NCI-H2227 treated with DMSO at 0.1 percent for 48 hours (cell line): ENCODE results near the gene CD93.

ENCODE experiments used
- DNase-seq: peaks from one replicate; lab custom pipeline; 2025; lab: John Stamatoyannopoulos, UW

The CD93 gene

DNA sequence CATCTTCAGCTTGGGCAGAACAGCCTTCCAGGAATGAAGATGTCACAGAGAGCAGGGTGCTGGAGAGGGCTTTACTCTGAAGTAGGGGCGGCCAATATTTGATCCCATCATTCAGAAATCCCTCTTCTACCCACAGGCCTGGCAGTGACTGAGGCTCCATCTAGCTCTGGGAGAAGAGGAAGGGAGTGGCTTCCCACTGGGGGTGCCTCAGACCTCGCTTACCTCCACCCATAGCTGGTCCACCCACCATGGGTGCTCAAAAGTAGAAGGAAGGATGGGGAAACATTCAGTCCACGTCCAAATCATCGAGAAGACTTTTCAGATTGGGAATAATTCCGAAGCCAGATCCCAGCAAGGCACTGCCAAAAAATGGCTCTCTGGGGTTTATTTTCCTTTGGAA lies 24.9 kb downstream of the CD93 start:
- no peak for DNase-seq

DNA sequence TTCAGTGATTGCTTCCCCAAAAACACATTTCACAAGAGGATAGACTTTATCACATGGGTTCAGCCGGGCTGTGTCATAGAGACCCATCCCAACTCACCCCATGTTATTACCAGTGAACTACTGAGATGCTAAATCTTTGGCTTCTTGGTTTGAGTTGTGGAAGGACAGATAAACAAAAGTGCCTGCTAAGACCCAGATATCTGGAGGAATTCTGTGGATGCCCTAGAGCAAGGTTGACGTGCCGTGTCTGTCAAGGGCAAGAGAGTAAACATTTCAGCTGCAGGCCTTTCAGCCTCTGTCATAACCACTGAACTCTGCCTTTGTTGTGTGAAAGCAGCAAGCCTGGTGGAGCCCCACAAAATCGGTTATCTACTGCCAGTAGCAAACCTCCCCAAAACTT lies 25.5 kb downstream of the CD93 start:
- no peak for DNase-seq

DNA sequence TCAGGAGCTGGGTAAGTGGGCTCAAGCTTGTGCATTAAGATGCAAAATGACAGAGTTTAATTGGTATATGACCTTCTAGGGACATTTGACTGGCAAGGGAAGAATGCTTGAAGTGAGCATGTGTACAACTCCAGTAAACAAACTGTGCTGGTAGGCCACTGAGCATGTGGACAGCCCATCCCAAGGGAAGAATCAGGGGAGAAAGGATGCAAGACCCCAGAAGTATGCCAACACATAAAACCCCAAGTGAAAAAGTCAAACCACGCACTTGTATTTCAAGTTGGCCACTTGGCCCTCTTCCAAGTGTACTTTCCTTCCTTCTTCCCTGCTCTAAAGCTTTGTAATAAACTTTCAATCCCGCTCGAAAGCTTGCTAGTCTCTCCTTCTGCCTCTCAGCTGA lies 26.3 kb downstream of the CD93 start:
- DNase-seq, result no peak

DNA sequence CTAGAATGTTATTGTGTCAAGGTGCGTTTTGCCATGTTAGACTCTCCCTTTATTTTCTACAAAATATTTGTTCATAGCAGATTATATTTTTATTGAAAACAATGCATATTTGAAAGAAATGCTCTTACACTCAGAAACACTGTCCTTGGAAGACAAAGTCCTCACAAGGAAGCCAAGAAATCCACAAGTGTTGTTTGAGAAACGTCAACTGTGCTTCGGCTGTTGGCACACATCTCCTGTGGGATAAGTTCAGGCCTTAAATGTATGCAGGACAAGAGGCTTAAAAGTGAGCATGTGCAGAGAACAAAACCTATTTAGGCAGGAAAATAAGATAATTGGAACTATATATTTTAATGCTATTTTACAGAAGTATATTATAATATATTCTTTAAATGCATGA lies 27.1 kb downstream of the CD93 start:
- no peak for DNase-seq

DNA sequence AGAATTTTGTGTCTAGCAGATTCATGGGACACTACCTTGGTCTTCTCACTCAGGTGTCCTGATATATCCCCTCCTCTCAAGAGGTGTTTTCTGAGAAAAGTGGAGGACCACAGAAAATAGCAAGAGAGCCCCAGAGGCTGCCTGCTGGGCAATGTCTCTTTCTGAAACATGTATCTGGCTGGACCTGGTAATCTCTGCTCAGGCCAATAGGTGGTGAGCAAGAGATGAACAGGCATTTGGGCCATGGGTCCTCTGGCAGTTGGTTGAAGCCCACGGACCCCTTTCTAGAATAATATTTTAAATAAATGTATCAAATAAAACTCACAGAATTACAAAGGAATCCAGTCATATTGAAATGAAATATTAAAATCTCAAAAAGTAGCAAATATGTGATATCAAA lies 27.9 kb downstream of the CD93 start:
- no peak for DNase-seq

DNA sequence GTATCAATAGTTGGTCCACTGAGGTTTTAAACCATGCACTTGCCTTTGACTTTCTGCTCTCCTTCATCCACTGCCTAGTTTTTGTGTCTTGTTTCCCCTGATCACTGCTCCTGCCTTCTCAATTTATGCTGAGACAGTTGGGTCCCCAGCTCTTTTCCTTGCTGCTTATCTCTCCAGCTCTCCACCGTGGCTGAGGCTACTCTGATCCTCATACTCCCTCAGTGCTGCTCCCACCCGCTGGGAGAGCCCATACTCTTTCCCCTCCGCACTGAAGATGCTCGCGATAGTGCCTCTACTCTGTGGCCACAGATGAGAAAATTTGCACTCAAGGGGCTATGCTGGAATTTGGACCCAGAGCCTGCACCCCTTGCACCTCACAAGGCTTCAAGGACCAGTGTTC lies 33.2 kb downstream of the CD93 start:
- DNase-seq, result no peak

DNA sequence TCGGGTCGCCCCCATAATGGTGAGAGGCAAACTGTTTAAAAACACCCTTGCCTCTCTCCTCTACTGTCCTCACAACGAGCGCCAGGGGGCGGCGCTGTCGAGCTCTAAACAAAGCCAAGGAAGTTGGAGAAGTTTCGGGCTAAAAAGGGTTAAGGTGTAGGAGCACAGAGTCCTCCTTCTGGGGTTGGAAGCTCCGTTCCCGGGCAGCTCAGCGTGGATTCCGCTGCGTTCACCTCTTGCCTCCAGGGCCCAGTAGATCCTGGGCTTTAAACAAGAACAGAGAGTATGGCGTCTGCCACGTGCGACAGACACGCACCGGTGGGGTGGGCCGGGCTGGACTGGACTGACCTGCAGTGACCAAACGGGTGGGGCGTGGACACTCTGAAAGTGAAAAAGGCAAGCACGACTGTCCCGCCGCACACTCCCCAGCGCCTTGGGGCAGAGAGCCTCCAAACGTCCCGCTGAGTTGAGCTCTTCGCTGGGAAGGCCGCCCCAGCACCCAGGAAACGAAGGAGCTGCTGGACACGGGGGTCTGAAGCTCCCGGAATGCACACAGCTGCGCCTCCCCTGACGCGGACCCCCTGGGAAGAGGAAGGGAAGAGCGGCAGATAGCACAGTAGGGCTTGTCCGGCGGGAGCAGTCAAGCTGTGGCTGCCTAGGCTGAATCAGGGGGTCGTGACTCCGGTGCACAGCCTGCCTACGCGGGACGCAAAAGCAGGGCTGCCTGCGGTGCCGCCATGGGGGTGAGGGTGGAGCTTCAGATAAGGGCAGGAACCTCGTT lies 35.1 kb downstream of the CD93 start:
- DNase-seq, result no peak

DNA sequence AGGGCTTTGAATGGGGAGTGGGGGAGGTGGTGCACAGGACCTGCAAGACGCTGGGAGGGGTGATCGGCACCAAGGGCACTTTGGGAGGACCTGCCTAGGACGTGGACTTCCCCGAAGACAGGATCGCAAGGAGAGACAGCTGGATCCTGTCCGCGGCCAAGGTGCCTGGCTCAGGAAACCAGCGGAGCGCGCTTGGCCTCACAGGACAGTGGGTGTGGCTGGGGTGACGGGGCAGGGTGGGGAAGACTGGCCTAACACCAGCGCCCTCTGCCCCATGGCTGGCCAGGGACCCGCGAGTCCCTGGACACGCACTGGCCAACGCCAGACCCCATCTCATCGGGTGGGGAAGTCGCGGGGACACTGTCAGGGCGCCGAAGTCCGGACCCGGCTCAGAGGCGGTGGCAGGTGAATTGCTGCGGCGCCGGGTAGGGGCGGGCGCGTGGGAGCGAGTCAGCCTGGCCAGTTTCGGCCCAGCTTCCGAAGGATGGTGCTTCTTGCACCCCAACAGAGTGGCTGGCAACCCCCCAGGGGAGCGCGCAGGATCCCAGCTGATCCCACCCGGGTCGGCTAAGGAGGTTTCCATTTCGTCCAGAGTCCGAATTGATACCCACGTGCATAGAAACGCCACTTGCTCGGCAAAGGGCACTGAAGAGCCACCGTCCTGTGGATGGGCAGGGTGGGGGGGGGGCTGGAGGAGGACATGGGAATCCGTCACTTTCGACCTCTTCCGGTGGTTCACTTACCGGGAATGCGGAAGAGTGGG lies 35.9 kb downstream of the CD93 start:
- no peak for DNase-seq

DNA sequence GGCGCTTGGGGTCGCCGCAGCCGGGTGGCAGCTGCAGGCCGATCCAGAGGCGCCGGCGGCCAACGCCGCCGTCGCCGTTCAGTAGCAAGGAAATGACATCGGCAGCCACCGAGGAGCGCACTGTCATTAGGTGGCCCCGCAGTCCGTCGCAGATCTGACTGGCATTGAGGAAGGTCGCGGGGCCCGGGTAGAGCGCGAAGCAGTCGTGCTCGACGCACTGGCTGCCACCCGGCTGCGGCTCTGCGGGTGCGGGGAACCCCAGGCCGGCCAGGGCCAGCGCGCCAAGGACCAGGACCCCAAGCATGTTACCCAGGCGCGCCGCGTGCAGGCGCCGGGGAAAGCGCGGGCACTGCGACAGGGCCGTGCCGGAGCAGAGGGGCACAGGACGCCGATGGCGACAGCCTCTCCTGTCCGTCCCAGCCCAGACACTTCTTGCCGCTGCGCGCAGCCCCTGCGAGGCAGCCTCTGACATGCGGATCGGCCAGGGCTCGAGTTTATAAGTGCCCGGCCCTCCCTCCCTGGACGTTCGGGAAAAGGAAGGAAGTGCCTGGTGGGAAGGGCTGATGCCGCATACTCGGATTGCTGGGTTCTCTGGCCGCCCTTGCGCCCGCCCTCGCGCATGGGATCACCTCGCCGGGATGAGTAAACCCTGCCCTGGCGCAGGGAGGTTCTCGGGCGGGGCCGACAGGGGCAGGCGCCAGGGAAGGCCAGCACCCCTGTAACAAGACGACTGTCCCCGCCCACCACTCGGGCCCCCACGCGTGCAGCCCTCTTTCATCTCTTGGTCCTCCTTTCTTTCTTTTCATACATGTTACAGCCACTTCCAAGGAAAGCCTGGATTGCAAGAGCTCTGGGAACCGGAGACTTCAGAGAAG lies 36.7 kb downstream of the CD93 start, which contains the start of gene THBD:
THBD (minus strand) TSS at position 472 of the 875 bp plus-strand sequence; CDS start at position 304, 168 bp downstream.
- DNase-seq, result no peak

DNA sequence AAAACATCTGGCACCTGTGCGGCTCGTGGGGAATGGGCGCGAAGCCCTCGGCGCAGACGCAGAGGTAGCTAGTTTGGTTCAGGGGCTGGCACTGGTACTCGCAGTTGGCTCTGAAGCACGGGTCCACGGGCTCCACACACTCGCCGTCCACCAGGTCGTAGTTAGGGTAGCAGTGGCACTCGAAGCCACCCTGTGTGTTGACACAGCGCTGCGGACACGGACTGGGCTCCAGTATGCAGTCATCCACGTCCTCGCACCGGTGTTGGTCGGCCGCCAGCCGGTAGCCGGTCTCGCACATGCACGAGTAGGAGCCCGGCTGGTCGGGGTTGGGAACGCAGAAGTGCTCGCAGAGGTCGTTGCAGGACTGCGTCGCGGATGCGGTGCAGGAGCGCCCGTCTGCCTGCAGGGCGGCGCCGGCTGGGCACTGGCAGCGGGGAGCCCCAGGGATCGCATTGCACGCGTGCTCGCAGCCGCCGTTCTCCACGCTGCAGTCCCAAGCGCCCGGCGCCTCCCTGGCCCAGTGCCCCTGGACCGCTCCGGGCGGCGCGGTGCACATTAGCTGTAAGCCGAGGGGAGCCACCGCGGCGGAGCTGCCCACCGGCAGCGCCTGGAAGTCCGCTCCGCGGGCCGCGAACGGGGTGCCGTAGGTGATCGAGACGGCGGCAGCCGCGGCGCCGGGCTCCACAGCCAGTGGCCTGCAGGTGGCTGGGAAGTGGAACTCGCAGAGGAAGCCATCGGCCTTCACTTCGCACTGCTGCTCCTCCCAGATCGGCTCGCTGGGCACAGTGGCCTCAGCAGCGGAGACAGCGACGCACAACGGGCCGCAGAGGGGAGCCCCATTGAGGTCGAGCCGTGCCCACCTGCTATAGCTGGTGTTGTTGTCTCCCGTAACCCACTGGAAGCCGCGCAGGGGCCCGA lies 37.6 kb downstream of the CD93 start:
- no peak for DNase-seq

DNA sequence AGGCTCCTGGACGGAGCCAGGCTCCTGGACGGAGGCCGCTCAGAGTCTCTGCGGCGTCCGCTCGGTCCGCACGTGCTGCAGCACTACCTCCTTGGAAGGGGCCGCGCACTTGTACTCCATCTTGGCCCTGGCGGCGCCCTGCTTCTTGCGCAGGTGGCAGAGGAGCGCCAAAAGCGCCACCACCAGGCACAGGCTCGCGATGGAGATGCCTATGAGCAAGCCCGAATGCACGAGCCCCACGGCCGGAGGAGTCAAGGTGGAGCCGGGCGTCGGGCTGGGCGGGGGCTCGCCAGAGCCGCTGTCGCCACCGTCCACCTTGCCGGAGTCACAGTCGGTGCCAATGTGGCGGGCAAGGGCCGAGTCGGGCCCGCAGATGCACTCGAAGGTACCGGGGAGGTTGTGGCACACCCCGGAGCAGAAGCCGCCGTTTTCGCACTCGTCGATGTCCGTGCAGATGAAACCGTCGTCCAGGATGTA lies 38.3 kb downstream of the CD93 start:
- DNase-seq, result no peak

DNA sequence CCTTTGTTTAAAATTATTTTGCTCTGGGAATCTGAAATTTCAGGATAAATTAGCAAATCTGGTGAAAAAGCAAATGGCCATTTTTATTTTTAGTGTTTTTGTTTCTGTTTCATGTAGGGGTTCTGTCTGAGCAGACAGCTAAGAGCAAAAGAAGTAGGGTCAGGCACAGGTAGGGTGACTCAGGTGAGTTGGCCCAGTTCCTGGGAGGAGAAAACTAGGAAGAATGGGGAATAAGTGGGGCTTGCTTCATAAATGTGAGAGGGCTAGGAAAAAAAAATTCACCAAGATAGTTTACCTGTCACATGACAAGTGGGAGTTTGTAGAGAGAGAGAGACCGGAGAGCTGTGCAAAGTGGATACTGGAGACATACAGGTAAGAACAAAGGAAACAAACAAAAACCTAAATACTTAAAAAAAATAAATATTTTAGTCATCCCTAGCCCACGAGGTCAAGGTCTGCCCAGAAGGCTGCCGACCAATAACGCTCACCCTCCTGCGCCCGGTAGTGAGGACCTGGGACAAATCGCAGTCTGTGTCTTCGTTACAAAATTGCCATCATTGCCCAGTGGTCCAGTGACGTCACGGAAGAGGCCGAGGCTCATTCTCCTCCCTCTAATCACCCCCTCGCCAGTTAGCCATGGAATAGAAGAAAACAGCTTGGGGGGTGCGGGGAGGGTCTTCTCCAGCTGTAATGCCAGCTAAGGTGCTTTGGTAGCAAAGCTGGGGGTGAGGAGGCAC lies 39.0 kb downstream of the CD93 start:
- no peak for DNase-seq

DNA sequence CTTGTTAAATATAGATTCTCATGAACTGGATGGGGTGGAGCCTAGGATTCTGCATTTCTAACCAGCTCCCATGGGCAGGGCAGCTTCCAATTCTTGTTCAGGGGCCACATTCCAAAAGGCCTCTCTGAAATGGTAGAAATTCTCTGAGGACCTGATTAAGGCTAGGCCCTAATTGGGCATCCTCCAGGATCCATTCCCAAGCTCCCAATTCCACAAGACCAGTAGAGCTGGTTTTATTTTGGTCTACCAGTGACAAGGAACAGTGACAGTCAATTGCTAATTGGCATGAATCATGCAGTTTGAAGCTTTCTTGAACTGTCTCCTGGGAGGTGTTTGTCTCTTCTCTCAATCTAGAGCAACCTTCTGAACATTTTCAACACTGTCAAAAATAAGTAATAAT lies 39.7 kb downstream of the CD93 start:
- no peak for DNase-seq

DNA sequence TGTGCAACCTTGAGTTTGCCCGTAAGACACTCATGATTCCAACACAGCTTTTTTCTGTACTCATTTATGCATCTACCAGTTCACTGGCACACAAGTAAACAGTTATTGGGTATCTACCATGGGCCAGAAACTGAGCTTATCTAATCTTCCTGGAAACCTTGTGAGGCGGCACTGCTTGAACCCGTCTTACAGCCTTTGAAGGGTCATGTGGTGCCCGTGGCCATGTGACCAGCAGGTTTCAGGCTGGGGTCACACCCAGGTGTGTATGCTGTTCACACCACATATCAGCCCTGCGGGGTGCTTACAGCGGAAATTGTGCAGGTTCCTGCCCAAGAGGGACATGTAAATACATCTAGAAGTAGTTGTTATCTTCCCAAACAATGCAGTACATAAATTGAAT lies 42.7 kb downstream of the CD93 start:
- DNase-seq, result no peak

DNA sequence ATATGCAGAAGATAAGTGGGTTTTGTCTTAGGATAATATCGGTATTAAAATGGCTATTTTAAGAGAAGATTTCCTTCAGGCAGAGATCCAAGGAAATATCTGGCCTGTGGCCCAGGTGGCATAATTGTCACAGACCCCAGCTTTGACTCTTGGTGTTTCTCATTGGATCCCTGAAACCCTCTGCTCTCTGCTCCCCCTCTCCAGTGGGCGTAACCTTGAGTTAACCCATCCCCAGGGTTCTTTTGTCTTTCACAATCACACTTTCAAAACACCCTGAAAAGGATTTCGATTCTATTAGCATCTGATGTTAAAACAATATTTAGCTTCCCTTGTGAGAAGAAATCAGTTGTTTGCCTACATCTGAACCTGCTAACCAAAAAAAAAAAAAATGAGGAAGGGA lies 43.9 kb downstream of the CD93 start:
- no peak for DNase-seq

DNA sequence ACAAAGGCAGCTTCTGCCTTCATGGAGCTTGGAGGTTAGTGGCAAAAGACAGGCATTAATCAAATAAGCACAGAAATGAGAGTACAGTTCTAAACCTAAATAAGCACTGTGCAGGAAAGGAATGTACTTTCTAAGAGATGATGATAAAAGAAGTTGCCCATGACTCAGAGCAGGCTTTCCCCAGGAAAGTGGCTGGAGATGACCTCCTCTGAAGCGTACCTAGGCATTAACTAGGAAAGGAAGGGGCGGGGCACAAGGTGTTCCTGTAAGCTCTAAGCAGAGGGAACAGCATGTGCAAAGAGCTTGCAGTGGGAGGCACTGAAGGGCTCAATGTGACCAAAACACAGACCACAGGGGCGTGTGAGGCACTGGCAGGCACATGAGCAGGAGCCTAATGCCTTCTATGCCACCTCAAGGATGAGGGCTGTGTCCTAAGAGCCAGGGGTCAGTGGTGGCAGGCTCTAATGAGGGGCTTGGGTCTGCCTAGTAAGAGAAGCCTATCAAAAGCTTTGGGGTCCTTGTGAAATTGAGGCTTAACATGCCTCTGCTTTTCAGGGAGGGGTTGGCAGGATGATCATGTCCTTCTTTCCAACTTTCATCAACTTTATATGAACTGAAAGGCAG lies 46.1 kb downstream of the CD93 start:
- no peak for DNase-seq

DNA sequence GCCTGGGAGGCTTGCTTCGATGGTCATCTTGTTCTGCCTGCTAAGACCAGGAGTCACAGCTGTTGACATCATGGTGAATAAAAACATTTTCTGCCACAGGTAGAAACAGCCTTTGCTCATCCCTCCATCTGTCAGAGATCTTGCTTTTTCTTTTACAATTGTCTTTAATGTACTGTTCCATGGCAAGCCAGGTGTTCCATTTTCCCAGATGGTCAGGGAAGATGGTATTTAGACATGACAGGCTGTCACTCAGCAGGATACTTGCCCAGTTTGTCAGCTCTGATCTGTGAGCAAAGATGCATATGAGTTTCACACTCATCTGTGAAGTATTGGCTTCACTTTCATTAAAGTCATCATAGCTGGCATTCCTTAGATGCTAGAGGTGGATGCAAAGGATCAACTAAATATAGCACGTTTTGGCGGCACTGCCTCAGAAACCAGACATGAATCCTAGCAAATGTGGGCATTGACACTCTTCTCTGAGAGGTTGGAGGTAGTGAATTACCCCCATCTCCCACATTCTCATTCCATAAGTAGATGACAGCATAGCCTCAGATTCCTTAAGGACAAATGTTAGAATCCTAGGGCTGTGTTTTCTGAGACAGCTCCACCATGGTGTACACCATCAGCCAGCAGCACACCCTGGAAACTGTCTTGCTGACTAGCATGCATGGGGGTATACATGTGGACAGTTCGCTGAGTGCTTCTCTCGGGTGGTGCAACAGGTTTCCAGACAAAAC lies 46.8 kb downstream of the CD93 start:
- DNase-seq, result no peak

DNA sequence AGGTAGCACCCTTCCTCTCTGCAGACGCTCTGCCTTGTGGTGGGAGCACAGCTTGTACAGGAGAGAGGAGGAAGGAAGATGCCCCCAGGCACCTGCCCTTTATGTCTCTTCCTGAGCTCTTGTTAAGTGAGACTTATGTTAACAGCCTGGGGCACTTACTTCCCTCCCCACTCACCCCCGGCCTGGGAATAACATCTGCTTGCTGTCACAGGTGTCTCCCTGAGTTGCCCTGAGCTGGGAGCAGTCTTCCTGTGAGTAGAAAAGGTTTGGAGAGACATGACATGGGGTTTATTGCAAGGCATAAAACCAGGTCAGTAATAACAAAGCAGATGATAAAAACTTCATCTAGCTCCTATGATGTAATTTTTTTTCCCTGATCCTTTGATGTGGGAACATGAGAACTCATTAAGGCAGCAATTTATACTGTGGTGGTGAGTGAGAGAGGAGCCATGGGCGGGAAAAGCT lies 49.1 kb downstream of the CD93 start:
- no peak for DNase-seq

DNA sequence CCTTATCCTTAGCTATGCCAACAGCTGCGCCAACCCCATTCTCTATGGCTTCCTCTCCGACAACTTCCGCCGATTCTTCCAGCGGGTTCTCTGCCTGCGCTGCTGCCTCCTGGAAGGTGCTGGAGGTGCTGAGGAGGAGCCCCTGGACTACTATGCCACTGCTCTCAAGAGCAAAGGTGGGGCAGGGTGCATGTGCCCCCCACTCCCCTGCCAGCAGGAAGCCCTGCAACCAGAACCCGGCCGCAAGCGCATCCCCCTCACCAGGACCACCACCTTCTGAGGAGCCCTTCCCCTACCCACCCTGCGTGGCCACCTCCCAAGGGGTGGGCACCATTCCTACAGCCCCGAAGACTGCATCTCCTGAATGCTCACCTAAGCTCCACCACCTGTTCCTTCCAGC lies 49.8 kb downstream of the CD93 start:
- no peak for DNase-seq
